ENCODE results near the gene RMND5A. TPM values are rescaled to one million over a fixed set of nuclear protein-coding genes. Genes with fewer than 3 reads are reported as not detected.

RMND5A gene
- total RNA-seq, 1 donor from 2014 or later, result 36.6 TPM

- H3K36me3 Mint-ChIP-seq (ENCODE audit: low read depth), result peaks cover 17% of the 10 kb centered on the region
- H3K9me3 Mint-ChIP-seq, result peaks cover 18% of the 10 kb centered on the region
- H3K27me3 Mint-ChIP-seq (ENCODE audit: low read depth), result peaks cover 48% of the 10 kb centered on the region
- H3K4me1 Mint-ChIP-seq (ENCODE audit: low read depth), result peaks cover 42% of the 10 kb centered on the region
- no peak for DNase-seq (ENCODE audit: low spot score)
- no peak overlapping the region for H3K27ac Mint-ChIP-seq
- intact Hi-C loops (cut with micrococcal nuclease), result no loop called here
- H3K4me3 Mint-ChIP-seq (ENCODE audit: low read depth), result peak overlapping the region; percentile 69
These were observed 71.5 kb downstream of the RMND5A start for GRCh38 chr2:86791573-86791972.

- Mint-ChIP-seq H3K27ac (no peak overlapping the region), H3K27me3 (ENCODE audit: low read depth) (peaks cover 34% of the 10 kb centered on the region), H3K9me3 (peaks cover 26% of the 10 kb centered on the region), H3K4me3 (ENCODE audit: low read depth) (no peak overlapping the region), H3K36me3 (ENCODE audit: low read depth) (peaks cover 25% of the 10 kb centered on the region), H3K4me1 (ENCODE audit: low read depth) (peaks cover 40% of the 10 kb centered on the region)
- intact Hi-C loops (cut with micrococcal nuclease), result no loop called here
- DNase-seq (ENCODE audit: low spot score), result no peak
These were observed 73.7 kb downstream of the RMND5A start for GRCh38 chr2:86793752-86794151.

GRCh38 chr2:86794861-86795260 is 74.8 kb downstream of the RMND5A start:
- intact Hi-C loops (cut with micrococcal nuclease), result no loop called here
- Mint-ChIP-seq H3K27me3 (ENCODE audit: low read depth) (peaks cover 28% of the 10 kb centered on the region), H3K4me3 (ENCODE audit: low read depth) (no peak overlapping the region), H3K27ac (peak overlapping the region; percentile 29), H3K4me1 (ENCODE audit: low read depth) (peaks cover 40% of the 10 kb centered on the region), H3K9me3 (peaks cover 26% of the 10 kb centered on the region), H3K36me3 (ENCODE audit: low read depth) (peaks cover 25% of the 10 kb centered on the region)
- no peak for DNase-seq (ENCODE audit: low spot score)

DNA sequence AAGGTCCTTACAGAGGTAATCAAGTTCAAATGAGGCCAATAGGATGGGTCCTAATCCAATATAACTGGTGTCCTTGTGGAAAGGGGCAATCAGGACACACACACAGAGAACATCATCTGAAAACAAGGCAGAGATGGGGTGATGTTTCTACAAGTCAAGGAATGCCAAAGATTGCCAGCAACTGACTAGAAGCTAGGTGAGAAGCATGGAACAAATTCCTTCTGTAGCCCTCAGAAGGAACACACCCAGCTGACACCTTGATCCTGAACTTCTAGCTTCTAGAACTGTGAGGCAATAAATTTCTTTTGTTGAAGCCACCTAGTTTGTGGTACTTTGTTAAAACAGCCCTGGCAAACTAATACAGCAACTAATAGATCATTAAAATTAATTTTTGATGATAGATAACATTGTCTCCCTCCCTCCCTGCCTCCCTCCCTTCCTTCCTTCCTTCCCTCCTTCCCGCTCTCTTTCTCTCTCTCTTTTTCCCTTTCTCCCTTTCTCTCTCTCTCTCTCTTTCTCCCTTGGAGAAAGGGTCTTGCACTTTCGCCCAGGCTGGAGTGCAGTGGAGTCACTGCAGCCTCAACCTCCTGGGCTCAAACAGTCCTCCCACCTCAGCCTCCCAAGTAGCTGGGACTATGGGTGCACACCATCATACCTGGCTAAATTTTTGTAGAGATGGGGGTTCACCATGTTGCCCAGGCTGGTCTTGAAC is 80.9 kb downstream of the RMND5A start:
- Mint-ChIP-seq H3K9me3 (peaks cover 14% of the 10 kb centered on the region), H3K4me3 (ENCODE audit: low read depth) (no peak overlapping the region), H3K27ac (no peak overlapping the region), H3K36me3 (ENCODE audit: low read depth) (peaks cover 14% of the 10 kb centered on the region), H3K27me3 (ENCODE audit: low read depth) (peaks cover 12% of the 10 kb centered on the region), H3K4me1 (ENCODE audit: low read depth) (peaks cover 3% of the 10 kb centered on the region)
- intact Hi-C loops (cut with micrococcal nuclease), result no loop called here
- DNase-seq (ENCODE audit: low spot score), result no peak

- intact Hi-C loops (cut with micrococcal nuclease), result no loop called here
- H3K36me3 Mint-ChIP-seq (ENCODE audit: low read depth), result no peaks in the 10 kb centered on the region
- peaks cover 43% of the 10 kb centered on the region for H3K27me3 Mint-ChIP-seq (ENCODE audit: low read depth)
- H3K4me1 Mint-ChIP-seq (ENCODE audit: low read depth), result peaks cover 23% of the 10 kb centered on the region
- no peak overlapping the region for H3K27ac Mint-ChIP-seq
- no peaks in the 10 kb centered on the region for H3K9me3 Mint-ChIP-seq
- no peak overlapping the region for H3K4me3 Mint-ChIP-seq (ENCODE audit: low read depth)
- DNase-seq (ENCODE audit: low spot score), result no peak
These were observed 86.2 kb downstream of the RMND5A start for GRCh38 chr2:86806059-86806857.

DNA sequence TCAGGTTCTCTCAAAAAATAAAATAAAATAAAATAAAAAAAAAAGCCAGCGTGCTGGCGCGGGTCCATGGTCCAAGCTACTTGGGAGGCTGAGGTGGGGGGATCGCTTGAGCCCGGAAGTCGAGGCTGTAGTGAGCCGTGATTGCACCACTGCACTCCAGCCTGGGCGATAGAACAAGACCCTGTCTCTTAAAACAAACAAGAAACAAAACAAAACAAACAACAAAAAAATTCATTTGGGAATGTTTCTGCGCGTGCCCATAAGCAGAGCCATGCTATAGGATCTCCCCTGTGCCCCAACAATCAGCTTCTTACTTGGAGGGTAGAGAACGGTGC is 87.0 kb downstream of the RMND5A start:
- intact Hi-C loops (cut with micrococcal nuclease), result loop anchor here (1.0 kb wide), 1 partner anchor 43 kb away; no protein-coding TSS in a partner anchor
- DNase-seq (ENCODE audit: low spot score), result no peak
- Mint-ChIP-seq H3K36me3 (ENCODE audit: low read depth) (no peaks in the 10 kb centered on the region), H3K9me3 (no peaks in the 10 kb centered on the region), H3K4me1 (ENCODE audit: low read depth) (peaks cover 23% of the 10 kb centered on the region), H3K27ac (no peak overlapping the region), H3K27me3 (ENCODE audit: low read depth) (peaks cover 50% of the 10 kb centered on the region), H3K4me3 (ENCODE audit: low read depth) (peak overlapping the region; percentile 92)

GRCh38 chr2:86807468-86808275 is 87.6 kb downstream of the RMND5A start:
- Mint-ChIP-seq H3K36me3 (ENCODE audit: low read depth) (no peaks in the 10 kb centered on the region), H3K27me3 (ENCODE audit: low read depth) (peaks cover 56% of the 10 kb centered on the region), H3K27ac (peak overlapping the region; percentile 74), H3K9me3 (no peaks in the 10 kb centered on the region), H3K4me1 (ENCODE audit: low read depth) (peaks cover 23% of the 10 kb centered on the region), H3K4me3 (ENCODE audit: low read depth) (peak overlapping the region; percentile 92)
- no peak for DNase-seq (ENCODE audit: low spot score)
- intact Hi-C loops (cut with micrococcal nuclease), result loop anchor here (1.0 kb wide), 1 partner anchor 43 kb away; no protein-coding TSS in a partner anchor

DNA sequence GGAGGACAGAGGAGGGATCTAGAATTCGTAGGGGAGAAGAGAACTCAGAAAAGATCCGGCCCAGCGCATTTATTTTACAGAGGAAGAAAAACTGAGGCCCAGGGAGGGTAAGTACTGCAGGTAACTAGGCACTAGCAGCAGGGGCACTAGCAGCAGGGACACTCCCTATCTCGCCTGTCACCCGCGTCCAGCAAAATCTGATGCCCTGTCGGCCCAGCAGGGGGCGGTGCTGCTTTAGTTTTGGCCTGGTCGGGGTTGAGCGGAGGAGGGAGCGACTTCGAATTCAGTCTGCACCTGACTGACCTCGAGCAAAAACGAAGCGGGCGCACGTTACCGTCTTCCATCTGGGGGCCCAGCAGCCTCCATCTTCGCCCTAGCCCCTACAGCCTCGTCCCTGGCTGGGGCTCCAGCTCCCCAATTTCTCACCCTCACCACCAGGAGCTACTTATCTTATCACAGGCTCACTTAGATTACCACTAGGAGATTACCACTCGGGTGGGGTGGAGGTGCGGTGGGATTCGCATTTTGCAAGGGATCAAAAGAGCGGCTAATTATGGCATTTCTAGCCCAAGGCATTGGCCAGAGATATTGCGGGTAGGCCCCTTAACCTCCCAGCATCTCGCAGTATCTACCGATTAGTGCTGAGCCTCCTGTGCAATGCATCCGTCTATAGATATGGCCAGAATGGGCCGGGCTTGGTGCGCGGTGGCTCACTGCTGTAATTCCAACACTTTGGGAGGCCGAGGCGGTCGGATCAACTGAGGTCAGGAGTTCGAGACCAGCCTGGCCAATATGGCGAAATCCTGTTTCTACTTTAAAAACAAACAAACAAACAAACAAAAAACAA is 88.4 kb downstream of the RMND5A start:
- Mint-ChIP-seq H3K27me3 (ENCODE audit: low read depth) (peaks cover 63% of the 10 kb centered on the region), H3K9me3 (no peaks in the 10 kb centered on the region), H3K36me3 (ENCODE audit: low read depth) (no peaks in the 10 kb centered on the region), H3K27ac (peak overlapping the region; percentile 37), H3K4me1 (ENCODE audit: low read depth) (peaks cover 23% of the 10 kb centered on the region), H3K4me3 (ENCODE audit: low read depth) (peak overlapping the region; percentile 92)
- peak; percentile 87 for DNase-seq (ENCODE audit: low spot score)
- intact Hi-C loops (cut with micrococcal nuclease), result no loop called here

GRCh38 chr2:86809481-86810121 is 89.5 kb downstream of the RMND5A start:
- H3K9me3 Mint-ChIP-seq, result no peaks in the 10 kb centered on the region
- peak overlapping the region; percentile 47 for H3K4me3 Mint-ChIP-seq (ENCODE audit: low read depth)
- H3K36me3 Mint-ChIP-seq (ENCODE audit: low read depth), result no peaks in the 10 kb centered on the region
- intact Hi-C loops (cut with micrococcal nuclease), result no loop called here
- no peak overlapping the region for H3K27ac Mint-ChIP-seq
- DNase-seq (ENCODE audit: low spot score), result no peak
- peaks cover 23% of the 10 kb centered on the region for H3K4me1 Mint-ChIP-seq (ENCODE audit: low read depth)
- peaks cover 63% of the 10 kb centered on the region for H3K27me3 Mint-ChIP-seq (ENCODE audit: low read depth)

GRCh38 chr2:86815611-86816010 is 95.5 kb downstream of the RMND5A start:
- no peak overlapping the region for H3K4me3 Mint-ChIP-seq (ENCODE audit: low read depth)
- no peaks in the 10 kb centered on the region for H3K36me3 Mint-ChIP-seq (ENCODE audit: low read depth)
- peaks cover 54% of the 10 kb centered on the region for H3K27me3 Mint-ChIP-seq (ENCODE audit: low read depth)
- H3K27ac Mint-ChIP-seq, result no peak overlapping the region
- no peak for DNase-seq (ENCODE audit: low spot score)
- H3K9me3 Mint-ChIP-seq, result no peaks in the 10 kb centered on the region
- no peaks in the 10 kb centered on the region for H3K4me1 Mint-ChIP-seq (ENCODE audit: low read depth)
- intact Hi-C loops (cut with micrococcal nuclease), result no loop called here

- DNase-seq (ENCODE audit: low spot score), result no peak
- H3K4me3 Mint-ChIP-seq (ENCODE audit: low read depth), result no peak overlapping the region
- intact Hi-C loops (cut with micrococcal nuclease), result no loop called here
- peaks cover 10% of the 10 kb centered on the region for H3K9me3 Mint-ChIP-seq
- H3K27ac Mint-ChIP-seq, result no peak overlapping the region
- H3K36me3 Mint-ChIP-seq (ENCODE audit: low read depth), result no peaks in the 10 kb centered on the region
- peaks cover 38% of the 10 kb centered on the region for H3K27me3 Mint-ChIP-seq (ENCODE audit: low read depth)
- H3K4me1 Mint-ChIP-seq (ENCODE audit: low read depth), result no peaks in the 10 kb centered on the region
These were observed 98.2 kb downstream of the RMND5A start for GRCh38 chr2:86818114-86818801.
